H1 (cell line): ENCODE data around the gene RASGRF1. TPM values are rescaled to one million over a fixed set of nuclear protein-coding genes. Genes with fewer than 3 reads are reported as not detected.

Experiments used
- CTCF ChIA-PET: fragments of 300-600 bp; sonication (Branson Sonifier 250); formaldehyde crosslinking; loops from one replicate; lab custom pipeline; 2021; ENCODE audit not compliant: partially characterized antibody; lab: Charles Lee
- POLR2A ChIA-PET: fragments of 300-600 bp; sonication (Branson Sonifier 250); formaldehyde crosslinking; loops from one replicate; lab custom pipeline; 2021; ENCODE audit warnings: inconsistent platforms; ENCODE audit not compliant: partially characterized antibody; lab: Charles Lee
- DNase-seq, 2 experiments: peaks; one replicate each; pipeline versions ENCODE4 v3.0.0 to v3.0.0-alpha.2; 2010 to 2022; ENCODE audit warnings: low spot score in 2 of 2, low read depth in 1 of 2, mixed read lengths in 1 of 2
- FAIRE-seq: peaks from 2 replicates; lab custom pipeline; 2011; peaks lifted over from hg19 to GRCh38; lab: Jason Lieb, UNC
- H2AFZ ChIP-seq: 2 replicates; pipeline ENCODE4 v1.8.1; 2012; ENCODE audit warnings: low read length, inconsistent platforms
- H2AK5ac ChIP-seq: 2 replicates; pipeline ENCODE4 v1.6.1; 2013; ENCODE audit warnings: low read depth, low read length
- H2BK120ac ChIP-seq: replicated peaks from 2 replicates; pipeline ENCODE3; 2013; ENCODE audit warnings: low read depth, low read length, inconsistent platforms
- H2BK12ac ChIP-seq: 2 replicates; pipeline ENCODE4 v1.6.1; 2013; ENCODE audit warnings: low read depth, low read length
- H2BK15ac ChIP-seq: 2 replicates; pipeline ENCODE4 v1.6.1; 2013; ENCODE audit warnings: low read length
- H2BK20ac ChIP-seq: 2 replicates; pipeline ENCODE4 v1.6.1; 2013; ENCODE audit warnings: low read length
- H2BK5ac ChIP-seq: 2 replicates; pipeline ENCODE4 v1.6.1; 2013; ENCODE audit warnings: low read depth, low read length
- H3K14ac ChIP-seq: 2 replicates; pipeline ENCODE4 v1.6.1; 2013; ENCODE audit warnings: inconsistent platforms; ENCODE audit not compliant: insufficient read length
- H3K18ac ChIP-seq: 2 replicates; pipeline ENCODE4 v1.6.1; 2013; ENCODE audit warnings: low read length; ENCODE audit errors: extremely low read depth
- H3K23ac ChIP-seq: 2 replicates; pipeline ENCODE4 v1.6.1; 2013; ENCODE audit warnings: inconsistent platforms; ENCODE audit not compliant: insufficient read length
- H3K23me2 ChIP-seq: 2 replicates; pipeline ENCODE4 v1.6.1; 2013; ENCODE audit warnings: low read depth, low read length
- H3K27ac ChIP-seq: 2 replicates; pipeline ENCODE4 v1.6.1; 2011; ENCODE audit warnings: low read depth, low read length, inconsistent platforms
- H3K27me3 ChIP-seq, 4 experiments: replicated peaks in 1 of 4; 1 replicate in 1 of 4; 2 replicates in 3 of 4; pipeline versions ENCODE4 v1.6.1 to v1.8.1; 2011 to 2013; ENCODE audit warnings: low read length in 3 of 4, mild to moderate bottlenecking in 3 of 4, inconsistent platforms in 2 of 4, mixed read lengths in 2 of 4, moderate library complexity in 1 of 4; ENCODE audit not compliant: control insufficient read depth in 3 of 4, insufficient read depth in 3 of 4; ENCODE audit errors: extremely low read depth in 1 of 4
- H3K36me3 ChIP-seq, 4 experiments: 2 replicates each; pipeline versions ENCODE4 v1.6.1 to v1.8.1; 2011 to 2013; ENCODE audit warnings: mild to moderate bottlenecking in 4 of 4, low read length in 3 of 4, moderate library complexity in 2 of 4, control low read depth in 1 of 4, inconsistent platforms in 1 of 4; ENCODE audit not compliant: insufficient read depth in 4 of 4, control insufficient read depth in 2 of 4
- H3K4ac ChIP-seq: replicated peaks from 2 replicates; pipeline ENCODE3; 2013; ENCODE audit warnings: low read length, low read depth, mixed read lengths, inconsistent platforms; ENCODE audit not compliant: insufficient read length
- H3K4me1 ChIP-seq, 4 experiments: replicated peaks in 1 of 4; 1 replicate in 1 of 4; 2 replicates in 3 of 4; pipeline versions ENCODE4 v1.6.1 to v1.8.1; 2011 to 2013; ENCODE audit warnings: low read length in 3 of 4, inconsistent platforms in 2 of 4, mixed read lengths in 1 of 4; ENCODE audit not compliant: insufficient read depth in 4 of 4, control insufficient read depth in 3 of 4
- H3K4me2 ChIP-seq, 2 experiments: 2 replicates each; pipeline versions ENCODE4 v1.6.1 to v1.8.1; 2011 to 2013; ENCODE audit warnings: low read depth in 2 of 2, low read length in 2 of 2, control low read depth in 1 of 2, inconsistent platforms in 1 of 2, mild to moderate bottlenecking in 1 of 2; ENCODE audit not compliant: insufficient read depth in 1 of 2
- H3K4me3 ChIP-seq, 4 experiments: fragments of 200-600, 300-600 bp in 1 of 4; sonication (generic), shearing (Covaris generic), sonication (Bioruptor Twin) in 1 of 4; 2 replicates each; pipeline versions ENCODE4 v1.5.1 to v1.8.1; 2011 to 2016; ENCODE audit warnings: low read length in 4 of 4, low read depth in 3 of 4, control low read depth in 2 of 4, inconsistent platforms in 2 of 4, mild to moderate bottlenecking in 2 of 4, mixed read lengths in 1 of 4, moderate library complexity in 1 of 4; ENCODE audit not compliant: insufficient read depth in 2 of 4; ENCODE audit errors: extremely low read depth in 1 of 4
- H3K56ac ChIP-seq: replicated peaks from 2 replicates; pipeline ENCODE3; 2013; ENCODE audit warnings: low read depth, mild to moderate bottlenecking, mixed read lengths, low read length, inconsistent platforms; ENCODE audit not compliant: insufficient read length
- H3K79me1 ChIP-seq: 2 replicates; pipeline ENCODE4 v1.6.1; 2013; ENCODE audit warnings: low read depth, low read length, control low read depth
- H3K79me2 ChIP-seq, 2 experiments: 2 replicates each; pipeline versions ENCODE4 v1.6.1 to v1.8.1; 2012 to 2013; ENCODE audit warnings: low read length in 2 of 2, mild to moderate bottlenecking in 2 of 2, inconsistent platforms in 1 of 2; ENCODE audit not compliant: insufficient read depth in 2 of 2, control insufficient read depth in 1 of 2
- H3K9ac ChIP-seq, 4 experiments: replicated peaks in 1 of 4; 1 replicate in 1 of 4; 2 replicates in 3 of 4; pipeline versions ENCODE4 v1.6.1 to v1.8.1; 2011 to 2013; ENCODE audit warnings: low read depth in 3 of 4, low read length in 3 of 4, control low read depth in 2 of 4, mild to moderate bottlenecking in 2 of 4, moderate library complexity in 2 of 4, inconsistent platforms in 1 of 4; ENCODE audit errors: extremely low read depth in 1 of 4
- H3K9me3 ChIP-seq, 2 experiments: 2 replicates each; pipeline versions ENCODE4 v1.6.1 to v1.8.1; 2012 to 2013; ENCODE audit warnings: mild to moderate bottlenecking in 2 of 2, moderate library complexity in 2 of 2, control low read depth in 1 of 2, inconsistent platforms in 1 of 2, low read depth in 1 of 2, low read length in 1 of 2, mixed read lengths in 1 of 2; ENCODE audit not compliant: insufficient read depth in 2 of 2
- H4K20me1 ChIP-seq, 2 experiments: replicated peaks in 1 of 2; 2 replicates each; pipeline versions ENCODE3 to v1.8.1; 2011 to 2013; ENCODE audit warnings: inconsistent platforms in 2 of 2, low read length in 2 of 2, mild to moderate bottlenecking in 1 of 2; ENCODE audit not compliant: insufficient read depth in 2 of 2, control insufficient read depth in 1 of 2
- H4K5ac ChIP-seq: 2 replicates; pipeline ENCODE4 v1.6.1; 2013; ENCODE audit warnings: low read length, low read depth, mixed read lengths, inconsistent platforms; ENCODE audit not compliant: insufficient read length
- H4K8ac ChIP-seq: 2 replicates; pipeline ENCODE4 v1.8.0; 2013; ENCODE audit warnings: mild to moderate bottlenecking, moderate library complexity, low read length, inconsistent platforms; ENCODE audit not compliant: insufficient read depth; ENCODE audit errors: extremely low read depth
- H4K91ac ChIP-seq: replicated peaks from 2 replicates; pipeline ENCODE3; 2013; ENCODE audit warnings: low read length, mixed read lengths, inconsistent platforms; ENCODE audit not compliant: insufficient read length
- BRCA1 ChIP-seq: IDR thresholded peaks from 2 replicates; pipeline ENCODE4 v1.6.1; 2012; ENCODE audit warnings: low read depth, low read length, improper control_type of control experiment
- EP300 ChIP-seq, 2 experiments: IDR thresholded peaks; 1 replicate in 1 of 2; 2 replicates in 1 of 2; pipeline ENCODE4 v1.6.1; 2011 to 2012; ENCODE audit warnings: low read depth in 2 of 2, low read length in 2 of 2, mild to moderate bottlenecking in 2 of 2, borderline replicate concordance in 1 of 2, inconsistent platforms in 1 of 2, moderate library complexity in 1 of 2
- EZH2 ChIP-seq: fragments of 200-600 bp; sonication (generic); IDR thresholded peaks from 2 replicates; pipeline ENCODE4 v1.7.1; 2012; ENCODE audit warnings: low read depth, mild to moderate bottlenecking, moderate library complexity, low read length, inconsistent platforms; ENCODE audit not compliant: severe bottlenecking
- GABPA ChIP-seq: IDR thresholded peaks from 2 replicates; pipeline ENCODE4 v1.6.1; 2011; ENCODE audit warnings: mild to moderate bottlenecking, low read length, moderate library complexity, borderline replicate concordance; ENCODE audit not compliant: insufficient read depth
- MAX ChIP-seq: IDR thresholded peaks from 2 replicates; pipeline ENCODE4 v1.6.1; 2012; ENCODE audit warnings: inconsistent platforms
- POLR2A ChIP-seq, 2 experiments: IDR thresholded peaks; 1 replicate in 1 of 2; 2 replicates in 1 of 2; pipeline ENCODE4 v1.6.1; 2011; ENCODE audit warnings: low read depth in 2 of 2, low read length in 2 of 2, mild to moderate bottlenecking in 2 of 2; ENCODE audit errors: control extremely low read depth in 1 of 2
- POU5F1 ChIP-seq: IDR thresholded peaks from 2 replicates; pipeline ENCODE4 v1.6.1; 2011; ENCODE audit warnings: low read depth, mild to moderate bottlenecking, low read length, moderate library complexity
- RBBP5 ChIP-seq: IDR thresholded peaks from 2 replicates; pipeline ENCODE4 v1.7.1; 2012; ENCODE audit warnings: low read depth, mild to moderate bottlenecking, inconsistent platforms, low read length, moderate library complexity, borderline replicate concordance
- RFX5 ChIP-seq: IDR thresholded peaks from 2 replicates; pipeline ENCODE4 v1.6.1; 2011; ENCODE audit warnings: low read depth, low read length, improper control_type of control experiment, borderline replicate concordance
- SIN3A ChIP-seq, 2 experiments: IDR thresholded peaks in 1 of 2; conservative IDR thresholded peaks in 1 of 2; 2 replicates each; pipeline ENCODE4 v1.6.1; 2011 to 2012; ENCODE audit warnings: low read length in 2 of 2, improper control_type of control experiment in 1 of 2, low read depth in 1 of 2, mild to moderate bottlenecking in 1 of 2
- SIRT6 ChIP-seq: IDR thresholded peaks from one replicate; pipeline ENCODE4 v1.7.1; 2012; ENCODE audit warnings: low read length, inconsistent platforms
- SP1 ChIP-seq: IDR thresholded peaks from 2 replicates; pipeline ENCODE4 v1.6.1; 2011; ENCODE audit warnings: low read depth, low read length
- SRF ChIP-seq: IDR thresholded peaks from 2 replicates; pipeline ENCODE4 v1.6.1; 2011; ENCODE audit warnings: mild to moderate bottlenecking, low read depth, low read length, moderate library complexity
- TBP ChIP-seq: IDR thresholded peaks from 2 replicates; pipeline ENCODE4 v1.6.1; 2011; ENCODE audit warnings: low read depth, low read length, improper control_type of control experiment
- WGBS, 2 experiments: shearing (Covaris generic) in 1 of 2; methylation state at CpG; one replicate each; pipeline versions ENCODE4 v1.1.6 to v1.1.7; 2013 to 2015; ENCODE audit warnings: low lambda C conversion rate in 2 of 2, mixed read lengths in 2 of 2, inconsistent platforms in 1 of 2, low coverage in 1 of 2, missing lambda C conversion rate in 1 of 2; ENCODE audit not compliant: insufficient replicate concordance in 2 of 2, insufficient coverage in 1 of 2, insufficient read length in 1 of 2; ENCODE audit errors: extremely low coverage in 1 of 2, missing lambda C conversion rate in 1 of 2; 5-methylcytosine and 5-hydroxymethylcytosine counted together
- polyA plus RNA-seq, 7 experiments: library from polyadenylated mRNA; depleted of rRNA in 3 of 7; stranded (reverse) in 5 of 7; unstranded in 2 of 7; fragments of >200 nt in 5 of 7; fragments of 200-250 nt in 2 of 7; gene quantifications; 1 replicate in 5 of 7; 2 replicates in 1 of 7; 4 replicates in 1 of 7; pipeline versions ENCODE4 v1.2.1 to v1.2.3, GENCODE V29; 2011 to 2013; ENCODE audit warnings: missing spikeins in 2 of 7, mixed read lengths in 2 of 7
- total RNA-seq: library from RNA; stranded (reverse); fragmentation: NEBNext Ultra II Directional; extraction: Animal tissue kit (Norgen Biotek cat#: 25700); gene quantifications from 2 replicates; pipeline ENCODE4 v1.2.1, GENCODE V29; 2021

RASGRF1 gene
- total and polyA plus RNA-seq, 2 of the 8 experiments (the other 6 are each of a cell fraction or from before 2014, with no cell fraction given), result 0.42 to 0.67 TPM

DNA sequence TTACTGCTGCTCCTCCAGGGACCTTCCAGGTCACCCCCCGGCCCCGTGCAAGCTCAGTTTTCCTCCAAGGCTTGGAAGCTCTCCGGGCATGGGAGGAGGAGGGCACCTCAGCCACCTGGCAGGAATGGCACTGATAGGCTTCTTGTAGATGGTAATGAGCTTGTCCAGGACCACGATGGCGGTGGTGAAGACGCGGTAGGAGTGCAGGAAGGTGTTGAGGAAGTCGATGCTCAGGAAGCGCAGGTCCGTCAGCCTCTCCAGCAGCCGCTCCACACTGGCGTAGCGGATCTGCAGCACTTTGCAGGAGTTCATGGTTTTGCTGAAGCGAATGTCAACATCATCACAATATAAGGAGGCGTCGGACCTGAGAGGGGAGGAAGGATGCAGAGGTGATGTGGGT, 84.5 kb downstream of the RASGRF1 start:
- Histone ChIP-seq H3K27me3 (no peaks in the 10 kb centered on the region; a peak in 2 of 7 replicates), H2AK5ac (peak overlapping the region; percentile 45; the same call in 1 of the 2 replicates), H4K20me1 (no peaks in the 10 kb centered on the region), H3K9ac (no peak overlapping the region), H4K5ac (no peak overlapping the region), H3K27ac (no peak overlapping the region), H3K23me2 (no peaks in the 10 kb centered on the region), H3K9me3 (no peaks in the 10 kb centered on the region), H3K4me1 (peaks cover 0 to 10% (median under 1%) of the 10 kb centered on the region in 4 experiments; a peak in 4 of 7 replicates), H2BK12ac (peak overlapping the region; percentile 60; the same call in 1 of the 2 replicates), H4K91ac (no peak overlapping the region), H3K56ac (no peak overlapping the region), H3K79me2 (no peaks in the 10 kb centered on the region), H3K4me2 (no peak overlapping the region), H3K36me3 (no peaks in the 10 kb centered on the region), H2BK120ac (no peak overlapping the region), H2BK20ac (no peak overlapping the region), H3K18ac (no peak overlapping the region), H3K14ac (no peak overlapping the region), H3K23ac (no peak overlapping the region), H2AFZ (no peak overlapping the region), H2BK5ac (peak overlapping the region; percentile 75; the same call in 1 of the 2 replicates), H3K4ac (no peak overlapping the region), H4K8ac (no peak overlapping the region), H3K79me1 (no peaks in the 10 kb centered on the region), H2BK15ac (no peak overlapping the region), H3K4me3 (no peak overlapping the region)
- DNase-seq, result no peak
- WGBS, 2 experiments, result 96% methylated on average over 15 of the region's 16 CpGs; no CpG with 5 or more reads in 1 of the 2 experiments
- CTCF ChIA-PET, result interaction anchor here (0.6 to 7.1 kb wide), 27 partner anchors 8 to 204 kb away, joined by 3 to 171 read pairs (median 7); no protein-coding TSS in a partner anchor
- FAIRE-seq, result no peak
- POLR2A ChIA-PET, result interaction anchor here (1.1 to 1.4 kb wide), 2 partner anchors 96 to 100 kb away, joined by 3 read pairs; no protein-coding TSS in a partner anchor
- no peak for TF ChIP-seq BRCA1
- TF ChIP-seq SIN3A (conservative IDR thresholded peaks at IDR 0.05 in 1 of 2, IDR thresholded peaks at IDR 0.05 in 1 of 2; ENCODE audit: low read depth in 1 of 2, low read length in 2 of 2), result no peak
- TF ChIP-seq GABPA, result no peak
- TF ChIP-seq RBBP5, result no peak
- no peak for TF ChIP-seq EZH2
- no peak for TF ChIP-seq MAX
- no peak for TF ChIP-seq SRF
- no peak for TF ChIP-seq POU5F1
- TF ChIP-seq SIRT6, result no peak
- TF ChIP-seq EP300 (IDR thresholded peaks at IDR 0.05; ENCODE audit: borderline replicate concordance in 1 of 2, low read depth in 2 of 2, low read length in 2 of 2), result no peak
- no peak for TF ChIP-seq TBP
- no peak for TF ChIP-seq RFX5
- no peak for TF ChIP-seq SP1
- TF ChIP-seq POLR2A (IDR thresholded peaks at IDR 0.05; ENCODE audit: control extremely low read depth in 1 of 2, low read depth in 2 of 2, low read length in 2 of 2), result no peak
